Measurements from ENCODE around the gene CISD2.
"Not testable (repeated sequence)": the region's sequence is repeated elsewhere in the genome, so short reads cannot be mapped to it uniquely, and the experiment has no call there.

The CISD2 gene

DNA sequence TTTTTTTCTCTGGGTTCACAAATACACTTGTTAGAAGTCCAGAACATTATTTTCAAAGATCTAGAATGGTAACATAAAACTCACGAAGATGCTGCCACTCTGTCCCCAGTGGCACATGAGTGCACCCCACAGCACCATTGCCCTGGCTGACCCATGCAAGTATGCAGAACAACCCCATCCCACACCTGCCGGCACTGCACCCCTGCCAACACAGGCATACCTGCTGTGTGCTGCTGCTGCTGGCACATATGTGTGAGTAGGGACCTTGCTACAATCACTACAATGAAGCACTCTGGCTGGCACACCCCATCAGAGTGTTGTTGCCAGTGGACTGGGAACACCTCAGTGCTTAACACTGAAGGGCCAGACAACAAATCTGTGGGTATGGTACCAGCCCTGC is 66.9 kb downstream of the CISD2 start:
- DNase-seq (ENCODE audit: low spot score), result no peak

DNA sequence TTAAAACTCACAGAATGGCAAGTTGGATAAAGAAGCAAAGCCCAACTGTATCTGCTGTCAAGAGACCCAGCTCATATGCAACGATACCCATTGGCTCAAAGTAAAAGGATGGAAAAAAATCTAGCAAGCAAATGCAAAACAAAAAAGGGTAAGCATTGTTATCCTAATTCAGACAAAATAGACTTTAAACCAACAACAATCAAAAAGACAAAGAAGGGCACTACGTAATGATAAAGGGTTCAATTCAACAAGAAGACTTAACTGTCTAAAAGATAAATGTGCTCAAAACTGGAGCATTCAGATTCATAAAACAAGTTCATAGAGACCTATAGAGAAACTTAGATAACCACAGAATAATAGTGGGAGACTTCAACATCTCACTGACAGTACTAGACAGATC is 69.3 kb downstream of the CISD2 start:
- not testable (repeated sequence) for DNase-seq (ENCODE audit: low spot score)

Data from CD4-positive, alpha-beta T cell treated with Interleukin-2 at 100 ng/mL for 4 hours (primary cell).